H1 (cell line): ENCODE results near the gene SAG. TPM values are rescaled to one million over a fixed set of nuclear protein-coding genes. Genes with fewer than 3 reads are reported as not detected.

ENCODE experiments used
- CTCF ChIA-PET: fragments of 300-600 bp; sonication (Branson Sonifier 250); formaldehyde crosslinking; loops from one replicate; lab custom pipeline; 2021; ENCODE audit not compliant: partially characterized antibody; lab: Charles Lee
- POLR2A ChIA-PET: fragments of 300-600 bp; sonication (Branson Sonifier 250); formaldehyde crosslinking; loops from one replicate; lab custom pipeline; 2021; ENCODE audit warnings: inconsistent platforms; ENCODE audit not compliant: partially characterized antibody; lab: Charles Lee
- DNase-seq, 2 experiments: peaks; one replicate each; pipeline versions ENCODE4 v3.0.0 to v3.0.0-alpha.2; 2010 to 2022; ENCODE audit warnings: low spot score in 2 of 2, low read depth in 1 of 2, mixed read lengths in 1 of 2
- FAIRE-seq: peaks from 2 replicates; lab custom pipeline; 2011; peaks lifted over from hg19 to GRCh38; lab: Jason Lieb, UNC
- H2AFZ ChIP-seq: 2 replicates; pipeline ENCODE4 v1.8.1; 2012; ENCODE audit warnings: low read length, inconsistent platforms
- H2AK5ac ChIP-seq: 2 replicates; pipeline ENCODE4 v1.6.1; 2013; ENCODE audit warnings: low read depth, low read length
- H2BK120ac ChIP-seq: replicated peaks from 2 replicates; pipeline ENCODE3; 2013; ENCODE audit warnings: low read depth, low read length, inconsistent platforms
- H2BK12ac ChIP-seq: 2 replicates; pipeline ENCODE4 v1.6.1; 2013; ENCODE audit warnings: low read depth, low read length
- H2BK15ac ChIP-seq: 2 replicates; pipeline ENCODE4 v1.6.1; 2013; ENCODE audit warnings: low read length
- H2BK20ac ChIP-seq: 2 replicates; pipeline ENCODE4 v1.6.1; 2013; ENCODE audit warnings: low read length
- H2BK5ac ChIP-seq: 2 replicates; pipeline ENCODE4 v1.6.1; 2013; ENCODE audit warnings: low read depth, low read length
- H3K14ac ChIP-seq: 2 replicates; pipeline ENCODE4 v1.6.1; 2013; ENCODE audit warnings: inconsistent platforms; ENCODE audit not compliant: insufficient read length
- H3K18ac ChIP-seq: 2 replicates; pipeline ENCODE4 v1.6.1; 2013; ENCODE audit warnings: low read length; ENCODE audit errors: extremely low read depth
- H3K23ac ChIP-seq: 2 replicates; pipeline ENCODE4 v1.6.1; 2013; ENCODE audit warnings: inconsistent platforms; ENCODE audit not compliant: insufficient read length
- H3K23me2 ChIP-seq: 2 replicates; pipeline ENCODE4 v1.6.1; 2013; ENCODE audit warnings: low read depth, low read length
- H3K27ac ChIP-seq: 2 replicates; pipeline ENCODE4 v1.6.1; 2011; ENCODE audit warnings: low read depth, low read length, inconsistent platforms
- H3K27me3 ChIP-seq, 4 experiments: replicated peaks in 1 of 4; 1 replicate in 1 of 4; 2 replicates in 3 of 4; pipeline versions ENCODE4 v1.6.1 to v1.8.1; 2011 to 2013; ENCODE audit warnings: low read length in 3 of 4, mild to moderate bottlenecking in 3 of 4, inconsistent platforms in 2 of 4, mixed read lengths in 2 of 4, moderate library complexity in 1 of 4; ENCODE audit not compliant: control insufficient read depth in 3 of 4, insufficient read depth in 3 of 4; ENCODE audit errors: extremely low read depth in 1 of 4
- H3K36me3 ChIP-seq, 4 experiments: 2 replicates each; pipeline versions ENCODE4 v1.6.1 to v1.8.1; 2011 to 2013; ENCODE audit warnings: mild to moderate bottlenecking in 4 of 4, low read length in 3 of 4, moderate library complexity in 2 of 4, control low read depth in 1 of 4, inconsistent platforms in 1 of 4; ENCODE audit not compliant: insufficient read depth in 4 of 4, control insufficient read depth in 2 of 4
- H3K4ac ChIP-seq: replicated peaks from 2 replicates; pipeline ENCODE3; 2013; ENCODE audit warnings: low read length, low read depth, mixed read lengths, inconsistent platforms; ENCODE audit not compliant: insufficient read length
- H3K4me1 ChIP-seq, 4 experiments: replicated peaks in 1 of 4; 1 replicate in 1 of 4; 2 replicates in 3 of 4; pipeline versions ENCODE4 v1.6.1 to v1.8.1; 2011 to 2013; ENCODE audit warnings: low read length in 3 of 4, inconsistent platforms in 2 of 4, mixed read lengths in 1 of 4; ENCODE audit not compliant: insufficient read depth in 4 of 4, control insufficient read depth in 3 of 4
- H3K4me2 ChIP-seq, 2 experiments: 2 replicates each; pipeline versions ENCODE4 v1.6.1 to v1.8.1; 2011 to 2013; ENCODE audit warnings: low read depth in 2 of 2, low read length in 2 of 2, control low read depth in 1 of 2, inconsistent platforms in 1 of 2, mild to moderate bottlenecking in 1 of 2; ENCODE audit not compliant: insufficient read depth in 1 of 2
- H3K4me3 ChIP-seq, 4 experiments: fragments of 200-600, 300-600 bp in 1 of 4; sonication (generic), shearing (Covaris generic), sonication (Bioruptor Twin) in 1 of 4; 2 replicates each; pipeline versions ENCODE4 v1.5.1 to v1.8.1; 2011 to 2016; ENCODE audit warnings: low read length in 4 of 4, low read depth in 3 of 4, control low read depth in 2 of 4, inconsistent platforms in 2 of 4, mild to moderate bottlenecking in 2 of 4, mixed read lengths in 1 of 4, moderate library complexity in 1 of 4; ENCODE audit not compliant: insufficient read depth in 2 of 4; ENCODE audit errors: extremely low read depth in 1 of 4
- H3K56ac ChIP-seq: replicated peaks from 2 replicates; pipeline ENCODE3; 2013; ENCODE audit warnings: low read depth, mild to moderate bottlenecking, mixed read lengths, low read length, inconsistent platforms; ENCODE audit not compliant: insufficient read length
- H3K79me1 ChIP-seq: 2 replicates; pipeline ENCODE4 v1.6.1; 2013; ENCODE audit warnings: low read depth, low read length, control low read depth
- H3K79me2 ChIP-seq, 2 experiments: 2 replicates each; pipeline versions ENCODE4 v1.6.1 to v1.8.1; 2012 to 2013; ENCODE audit warnings: low read length in 2 of 2, mild to moderate bottlenecking in 2 of 2, inconsistent platforms in 1 of 2; ENCODE audit not compliant: insufficient read depth in 2 of 2, control insufficient read depth in 1 of 2
- H3K9ac ChIP-seq, 4 experiments: replicated peaks in 1 of 4; 1 replicate in 1 of 4; 2 replicates in 3 of 4; pipeline versions ENCODE4 v1.6.1 to v1.8.1; 2011 to 2013; ENCODE audit warnings: low read depth in 3 of 4, low read length in 3 of 4, control low read depth in 2 of 4, mild to moderate bottlenecking in 2 of 4, moderate library complexity in 2 of 4, inconsistent platforms in 1 of 4; ENCODE audit errors: extremely low read depth in 1 of 4
- H3K9me3 ChIP-seq, 2 experiments: 2 replicates each; pipeline versions ENCODE4 v1.6.1 to v1.8.1; 2012 to 2013; ENCODE audit warnings: mild to moderate bottlenecking in 2 of 2, moderate library complexity in 2 of 2, control low read depth in 1 of 2, inconsistent platforms in 1 of 2, low read depth in 1 of 2, low read length in 1 of 2, mixed read lengths in 1 of 2; ENCODE audit not compliant: insufficient read depth in 2 of 2
- H4K20me1 ChIP-seq, 2 experiments: replicated peaks in 1 of 2; 2 replicates each; pipeline versions ENCODE3 to v1.8.1; 2011 to 2013; ENCODE audit warnings: inconsistent platforms in 2 of 2, low read length in 2 of 2, mild to moderate bottlenecking in 1 of 2; ENCODE audit not compliant: insufficient read depth in 2 of 2, control insufficient read depth in 1 of 2
- H4K5ac ChIP-seq: 2 replicates; pipeline ENCODE4 v1.6.1; 2013; ENCODE audit warnings: low read length, low read depth, mixed read lengths, inconsistent platforms; ENCODE audit not compliant: insufficient read length
- H4K8ac ChIP-seq: 2 replicates; pipeline ENCODE4 v1.8.0; 2013; ENCODE audit warnings: mild to moderate bottlenecking, moderate library complexity, low read length, inconsistent platforms; ENCODE audit not compliant: insufficient read depth; ENCODE audit errors: extremely low read depth
- H4K91ac ChIP-seq: replicated peaks from 2 replicates; pipeline ENCODE3; 2013; ENCODE audit warnings: low read length, mixed read lengths, inconsistent platforms; ENCODE audit not compliant: insufficient read length
- WGBS, 2 experiments: shearing (Covaris generic) in 1 of 2; methylation state at CpG; one replicate each; pipeline versions ENCODE4 v1.1.6 to v1.1.7; 2013 to 2015; ENCODE audit warnings: low lambda C conversion rate in 2 of 2, mixed read lengths in 2 of 2, inconsistent platforms in 1 of 2, low coverage in 1 of 2, missing lambda C conversion rate in 1 of 2; ENCODE audit not compliant: insufficient replicate concordance in 2 of 2, insufficient coverage in 1 of 2, insufficient read length in 1 of 2; ENCODE audit errors: extremely low coverage in 1 of 2, missing lambda C conversion rate in 1 of 2; 5-methylcytosine and 5-hydroxymethylcytosine counted together
- polyA plus RNA-seq, 7 experiments: library from polyadenylated mRNA; depleted of rRNA in 3 of 7; stranded (reverse) in 5 of 7; unstranded in 2 of 7; fragments of >200 nt in 5 of 7; fragments of 200-250 nt in 2 of 7; gene quantifications; 1 replicate in 5 of 7; 2 replicates in 1 of 7; 4 replicates in 1 of 7; pipeline versions ENCODE4 v1.2.1 to v1.2.3, GENCODE V29; 2011 to 2013; ENCODE audit warnings: missing spikeins in 2 of 7, mixed read lengths in 2 of 7
- total RNA-seq: library from RNA; stranded (reverse); fragmentation: NEBNext Ultra II Directional; extraction: Animal tissue kit (Norgen Biotek cat#: 25700); gene quantifications from 2 replicates; pipeline ENCODE4 v1.2.1, GENCODE V29; 2021

SAG gene
- total and polyA plus RNA-seq, 2 of the 8 experiments (the other 6 are each of a cell fraction or from before 2014, with no cell fraction given), result not detected

DNA sequence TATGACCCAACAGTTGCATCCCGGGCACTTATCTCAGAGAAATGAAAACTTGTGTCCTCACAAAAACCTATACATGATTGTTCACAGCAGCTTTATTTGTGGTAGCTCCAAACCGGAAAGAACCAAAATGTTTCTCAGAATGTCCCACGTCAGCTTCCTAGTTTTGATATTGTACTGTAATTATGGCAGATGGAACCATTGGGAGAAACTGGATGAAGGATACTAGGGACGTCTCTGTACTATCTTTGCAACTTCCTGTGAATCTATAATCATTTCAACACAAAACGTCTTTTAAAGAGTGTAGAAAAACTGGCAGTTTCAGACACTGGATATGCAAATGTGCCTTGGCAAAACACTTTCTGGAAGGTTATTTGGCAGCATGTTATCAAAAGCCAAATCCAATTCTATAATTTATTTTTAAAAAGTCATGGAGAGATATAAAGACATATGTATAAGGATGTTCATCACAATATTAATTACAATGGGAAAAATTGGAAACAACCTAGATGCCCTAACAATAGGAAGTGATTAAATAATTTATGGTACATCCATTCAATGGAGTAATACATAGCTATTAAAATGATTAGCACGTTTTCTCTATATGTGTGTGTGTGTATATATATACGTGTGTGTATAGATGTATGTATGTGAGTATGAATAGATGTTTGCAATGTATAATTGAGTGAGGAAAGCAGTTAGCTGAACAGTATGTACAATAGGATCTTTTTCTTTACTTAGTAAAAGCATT is 9.8 kb downstream of the SAG start:
- Histone ChIP-seq H3K79me2 (no peaks in the 10 kb centered on the region), H3K18ac (no peak overlapping the region), H2AFZ (no peak overlapping the region), H3K56ac (no peak overlapping the region), H3K4me3 (no peak overlapping the region), H3K9me3 (no peaks in the 10 kb centered on the region), H2BK12ac (no peak overlapping the region), H4K5ac (no peak overlapping the region), H4K20me1 (no peaks in the 10 kb centered on the region), H3K9ac (no peak overlapping the region), H2BK5ac (no peak overlapping the region), H3K23me2 (no peaks in the 10 kb centered on the region), H2BK20ac (no peak overlapping the region), H3K79me1 (no peaks in the 10 kb centered on the region), H2BK120ac (no peak overlapping the region), H2BK15ac (no peak overlapping the region), H4K91ac (no peak overlapping the region), H3K27ac (no peak overlapping the region), H3K4ac (no peak overlapping the region), H3K36me3 (no peaks in the 10 kb centered on the region), H4K8ac (no peak overlapping the region), H3K27me3 (no peaks in the 10 kb centered on the region), H3K14ac (no peak overlapping the region), H3K4me1 (no peaks in the 10 kb centered on the region), H3K4me2 (no peak overlapping the region), H2AK5ac (no peak overlapping the region), H3K23ac (no peak overlapping the region)
- no peak for DNase-seq
- POLR2A ChIA-PET, result no interaction called here
- CTCF ChIA-PET, result interaction anchor here (0.7 to 1.2 kb wide), 4 partner anchors 11 to 106 kb away, joined by 3 read pairs; no protein-coding TSS in a partner anchor
- 88 to 100% methylated on average over 1 to 7 of the region's 7 CpGs for WGBS, 2 experiments
- no peak for FAIRE-seq
